ENCODE data around the gene PSKH1.

DNA sequence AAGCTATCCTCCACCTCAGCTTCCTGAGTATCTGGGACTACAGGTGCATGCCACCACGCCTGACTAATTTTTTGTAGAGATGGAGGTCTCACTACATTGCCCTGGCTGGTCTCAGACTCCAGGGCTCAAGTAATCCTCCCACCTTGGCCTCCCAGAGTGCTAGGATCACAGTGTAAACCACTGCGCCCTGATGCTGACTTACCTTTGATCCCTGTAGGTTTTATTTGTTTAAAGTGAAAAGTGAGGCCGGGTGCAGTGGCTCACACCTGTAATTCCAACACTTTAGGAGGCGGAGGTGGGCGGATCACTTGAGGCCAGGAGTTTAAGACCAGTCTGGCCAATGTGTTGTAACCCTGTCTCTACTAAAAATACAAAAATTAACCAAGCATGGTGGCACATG is 8.7 kb downstream of the PSKH1 start:
- TF ChIP-seq EZH2 (IDR thresholded peaks at IDR 0.05; ENCODE audit: insufficient read depth, poor library complexity, severe bottlenecking) (no peak), EZH2phosphoT487 (IDR thresholded peaks at IDR 0.05; ENCODE audit: insufficient read depth, low read depth) (no peak)
